Ovary (tissue), 3 donors: ENCODE results near the gene LINC00305.

Experiments used
- POLR2A ChIP-seq: fragments of 450-650 bp; IDR thresholded peaks from one replicate; pipeline ENCODE4 v1.6.1; 2017; ENCODE audit warnings: antibody characterized with exemption, mild to moderate bottlenecking, moderate library complexity
- TF ChIP-seq, protein P1 (sequence below), 3 donors: fragments of 450-650 bp in 2 of 3; fragments of 200-600 bp in 1 of 3; IDR thresholded peaks; one replicate each; pipeline versions ENCODE4 v1.5.1 to v1.8.0; 2016 to 2022; ENCODE audit warnings: antibody characterized with exemption in 3 of 3, mild to moderate bottlenecking in 1 of 3
- donor health status: DM: no; HTN: no; CAD: no.

DNA sequence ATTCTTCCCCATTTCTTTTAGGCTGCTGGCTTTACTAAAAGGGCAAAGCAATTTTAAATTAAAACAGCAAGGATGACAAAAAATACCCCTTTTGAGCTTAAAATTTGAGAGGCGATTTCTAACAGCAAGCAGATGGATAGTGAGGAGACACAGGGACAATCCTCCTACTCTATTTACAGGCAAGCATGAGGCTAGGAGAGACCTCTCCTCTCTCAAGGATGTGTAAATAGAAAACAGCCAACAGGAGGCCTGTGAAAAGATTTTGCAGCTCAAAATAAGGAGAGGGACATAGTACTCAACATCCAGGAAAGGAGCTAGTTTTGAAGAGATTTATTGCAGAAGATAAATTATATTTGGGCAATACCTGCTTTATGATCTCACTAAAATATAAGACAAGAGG is 53.8 kb downstream of the LINC00305 start:
- TF ChIP-seq, protein P1, sequence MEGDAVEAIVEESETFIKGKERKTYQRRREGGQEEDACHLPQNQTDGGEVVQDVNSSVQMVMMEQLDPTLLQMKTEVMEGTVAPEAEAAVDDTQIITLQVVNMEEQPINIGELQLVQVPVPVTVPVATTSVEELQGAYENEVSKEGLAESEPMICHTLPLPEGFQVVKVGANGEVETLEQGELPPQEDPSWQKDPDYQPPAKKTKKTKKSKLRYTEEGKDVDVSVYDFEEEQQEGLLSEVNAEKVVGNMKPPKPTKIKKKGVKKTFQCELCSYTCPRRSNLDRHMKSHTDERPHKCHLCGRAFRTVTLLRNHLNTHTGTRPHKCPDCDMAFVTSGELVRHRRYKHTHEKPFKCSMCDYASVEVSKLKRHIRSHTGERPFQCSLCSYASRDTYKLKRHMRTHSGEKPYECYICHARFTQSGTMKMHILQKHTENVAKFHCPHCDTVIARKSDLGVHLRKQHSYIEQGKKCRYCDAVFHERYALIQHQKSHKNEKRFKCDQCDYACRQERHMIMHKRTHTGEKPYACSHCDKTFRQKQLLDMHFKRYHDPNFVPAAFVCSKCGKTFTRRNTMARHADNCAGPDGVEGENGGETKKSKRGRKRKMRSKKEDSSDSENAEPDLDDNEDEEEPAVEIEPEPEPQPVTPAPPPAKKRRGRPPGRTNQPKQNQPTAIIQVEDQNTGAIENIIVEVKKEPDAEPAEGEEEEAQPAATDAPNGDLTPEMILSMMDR (IDR thresholded peaks at IDR 0.05), result no peak
- no peak for TF ChIP-seq POLR2A
